ENCODE data around the gene NCKIPSD.
A peak's percentile ranks its signal among the peaks of the same experiment; 100 is the strongest.

NCKIPSD gene

GRCh38 chr3:48642605-48643004 is 43.1 kb downstream of the NCKIPSD start:
- DNase-seq: no peak

- no peak for DNase-seq
Measured at GRCh38 chr3:48641396-48641795, 44.3 kb downstream of the NCKIPSD start.

DNA sequence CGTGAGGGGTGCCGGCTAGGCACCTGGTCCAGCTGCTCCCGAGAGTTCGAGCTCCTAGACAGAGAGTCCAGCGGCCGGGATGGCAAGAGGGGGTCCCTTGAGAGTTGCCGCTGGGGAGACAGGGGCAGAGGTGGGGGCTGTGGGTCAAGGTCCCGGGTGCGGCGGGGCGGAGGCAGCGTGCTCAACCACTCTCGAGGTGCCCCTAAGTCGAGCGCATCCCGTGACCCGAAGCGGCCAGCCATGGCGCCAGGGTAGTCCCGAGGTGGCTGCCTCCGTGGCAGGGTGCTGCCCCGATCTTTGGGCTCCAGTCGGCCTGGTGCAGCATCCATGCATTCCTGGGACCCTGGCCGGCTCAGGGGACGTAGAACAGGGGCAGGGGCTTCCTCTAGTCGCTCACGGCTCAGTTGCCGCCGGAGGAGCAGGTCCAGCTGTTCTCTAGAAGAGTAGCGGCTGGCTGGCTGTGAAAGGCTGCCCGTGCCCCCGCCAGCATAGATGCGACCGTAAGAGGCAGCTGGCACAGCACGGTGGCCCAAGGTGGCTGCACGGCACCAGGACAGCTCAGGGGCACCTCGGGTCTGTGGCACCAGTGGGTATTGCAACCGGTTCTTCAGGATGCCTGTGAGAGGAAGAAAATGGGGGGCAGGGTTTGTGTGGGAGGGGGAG is 45.6 kb downstream of the NCKIPSD start:
- DNase-seq: no peak

- DNase-seq: no peak
Measured at GRCh38 chr3:48637305-48637704, 48.4 kb downstream of the NCKIPSD start.

DNA sequence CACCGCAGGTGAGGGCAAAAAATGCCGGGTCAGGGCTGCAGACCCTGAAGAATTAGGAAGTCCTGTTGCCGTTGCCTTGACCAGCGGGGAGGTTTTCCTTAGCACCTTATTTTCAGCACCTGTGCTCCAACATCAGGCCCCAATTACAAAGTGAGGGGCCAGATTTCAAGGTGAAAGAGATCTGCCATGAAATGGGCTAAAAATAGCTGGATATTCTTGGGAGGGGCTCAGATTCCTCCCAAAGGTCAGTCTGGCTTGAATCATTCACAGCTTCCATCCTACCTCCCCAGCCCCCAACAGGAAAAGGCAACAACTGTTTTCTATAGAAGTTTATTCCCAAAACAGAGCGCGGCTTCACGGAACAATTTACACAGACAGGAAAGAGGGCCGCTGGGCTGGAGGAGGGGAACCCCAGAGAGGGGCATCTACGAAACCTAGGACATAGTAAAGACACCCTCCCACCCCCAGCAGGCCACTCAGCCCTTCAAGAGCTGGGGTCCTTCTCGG is 49.5 kb downstream of the NCKIPSD start:
- DNase-seq: no peak

DNA sequence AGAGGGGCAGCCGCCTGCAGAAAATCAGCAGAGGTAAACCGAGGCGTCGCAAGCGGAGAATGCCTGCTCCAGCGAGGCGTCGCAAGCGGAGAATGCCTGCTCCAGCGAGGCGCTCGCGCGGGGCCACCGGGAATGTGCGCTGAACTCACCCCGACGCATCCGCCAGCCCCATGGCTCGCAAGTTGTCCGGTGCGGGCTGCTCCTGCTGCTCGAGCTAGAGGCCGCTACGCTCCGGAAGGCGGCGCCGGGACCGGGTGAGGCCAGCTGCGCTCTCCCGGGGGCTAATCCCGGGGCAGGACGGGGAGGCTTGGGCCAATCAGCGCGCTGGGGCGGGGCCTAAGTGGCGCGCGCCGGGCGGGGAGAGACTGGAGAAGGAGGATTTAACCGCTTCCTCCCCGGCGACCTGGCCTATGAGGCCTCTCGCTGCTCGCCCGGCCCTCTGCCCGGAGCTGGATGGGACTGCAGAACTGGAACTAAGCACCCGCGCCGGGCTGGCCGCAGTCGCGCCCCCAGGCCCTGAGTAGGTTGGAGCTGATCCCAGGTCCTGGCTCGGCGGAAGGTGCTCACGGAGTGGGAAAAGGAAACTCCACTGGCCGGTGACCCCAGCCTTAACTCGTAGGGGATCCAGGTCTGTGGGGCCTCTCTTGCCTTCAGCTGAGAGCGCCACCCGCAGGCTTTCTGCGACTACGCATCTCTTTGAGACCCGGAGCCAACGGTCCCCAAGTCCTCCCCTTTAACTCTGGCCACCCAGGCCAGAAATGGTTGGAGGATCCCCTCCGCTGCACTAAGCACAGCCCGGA is 50.3 kb downstream of the NCKIPSD start, which contains the start of gene SLC26A6:
Gene SLC26A6, minus strand, starts transcription at position 240 of the 800 bp plus-strand sequence. Its CDS starts 68 bp downstream, at position 172.
- DNase-seq: peak; percentile 98

DNA sequence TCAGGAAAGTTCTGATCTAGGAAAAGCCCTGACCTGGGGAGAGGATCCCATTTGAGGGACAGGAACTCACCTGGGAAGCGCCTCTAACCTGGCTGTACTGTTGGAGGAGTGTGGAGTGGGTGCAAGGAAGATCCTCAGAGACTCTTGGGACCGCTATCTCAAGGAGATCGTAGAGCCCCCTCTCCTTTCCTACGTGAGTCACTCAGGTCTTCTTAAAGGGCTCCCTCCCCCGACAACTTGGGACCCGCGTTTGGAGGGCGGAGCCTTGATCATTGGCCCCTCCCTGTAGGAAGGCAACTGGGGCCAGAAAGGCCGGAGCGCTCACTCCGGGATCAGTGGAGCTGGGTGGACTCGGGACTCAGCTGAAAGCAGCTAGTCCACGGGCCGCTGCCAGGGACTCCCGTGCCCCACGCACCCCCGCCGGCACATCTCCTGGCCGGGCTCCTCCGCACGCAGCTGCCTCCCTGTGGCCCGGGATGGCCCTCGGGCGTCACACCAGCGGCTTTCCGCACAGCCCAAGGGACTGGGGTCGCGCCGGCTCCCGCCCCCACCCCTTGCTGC is 51.0 kb downstream of the NCKIPSD start:
- DNase-seq: peak; percentile 43

- DNase-seq: no peak
Measured at GRCh38 chr3:48633743-48634142, 52.0 kb downstream of the NCKIPSD start.

- no peak for DNase-seq
Measured at GRCh38 chr3:48633256-48633655, 52.5 kb downstream of the NCKIPSD start.

GRCh38 chr3:48631516-48632448 is 53.9 kb downstream of the NCKIPSD start:
- no peak for DNase-seq

DNA sequence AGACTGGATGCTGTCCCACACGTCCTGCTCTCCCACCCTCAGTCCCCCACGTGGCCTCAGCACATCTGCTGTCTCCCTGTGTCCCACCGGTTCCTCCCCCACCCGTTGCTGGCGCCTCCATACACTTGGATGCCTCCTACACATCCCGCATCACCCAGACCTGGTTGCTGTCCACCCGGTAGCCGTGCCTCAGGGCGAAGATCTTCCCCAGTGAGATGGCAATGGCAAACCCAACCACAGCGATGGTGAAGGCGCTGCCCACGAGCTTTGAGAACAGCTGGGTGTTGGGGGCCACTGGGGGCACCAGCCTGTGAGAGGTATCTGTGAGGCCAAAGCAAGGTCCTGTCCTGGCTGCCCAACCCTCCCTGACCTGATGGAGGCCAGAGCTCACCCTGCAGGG is 54.9 kb downstream of the NCKIPSD start:
- no peak for DNase-seq

DNA sequence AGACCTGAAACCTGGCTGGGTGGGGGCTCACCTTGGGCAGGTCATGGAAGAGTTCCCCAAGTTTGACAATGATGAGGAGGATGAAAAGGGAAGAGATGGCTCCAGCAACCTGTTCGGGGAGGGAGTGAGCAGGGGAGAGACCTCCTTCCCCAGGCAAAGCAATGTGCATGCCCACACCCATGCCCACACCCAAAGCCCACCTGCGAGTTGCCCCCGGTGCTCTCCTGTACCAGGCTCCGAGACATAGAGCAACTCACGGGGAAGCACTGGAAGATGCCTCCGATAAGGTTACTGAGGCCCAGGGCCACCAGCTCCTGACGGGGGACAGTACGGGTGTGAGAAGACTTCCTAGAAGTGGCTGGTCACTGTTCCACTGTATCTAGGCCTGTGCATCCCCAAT is 55.3 kb downstream of the NCKIPSD start:
- DNase-seq: no peak

DNA sequence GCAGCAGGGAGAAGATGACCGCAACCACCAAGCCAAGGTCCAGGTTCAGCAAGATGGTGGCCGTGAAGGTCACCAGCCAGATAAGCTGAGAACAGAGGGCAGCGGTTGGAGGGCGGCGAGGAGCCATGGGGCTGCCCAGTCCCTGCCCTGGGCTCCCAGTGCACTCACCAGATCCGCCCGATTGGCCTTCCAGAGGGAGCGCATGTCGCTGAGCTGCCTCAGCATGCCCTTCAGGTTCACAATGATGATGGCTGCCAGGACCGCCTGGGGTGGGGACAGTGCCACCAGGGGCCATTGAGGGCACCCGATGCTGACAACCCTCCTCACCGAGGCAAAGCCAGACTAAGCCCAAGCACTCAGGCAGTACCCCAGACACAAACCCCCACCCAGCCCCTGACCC is 55.8 kb downstream of the NCKIPSD start:
- DNase-seq: no peak

DNA sequence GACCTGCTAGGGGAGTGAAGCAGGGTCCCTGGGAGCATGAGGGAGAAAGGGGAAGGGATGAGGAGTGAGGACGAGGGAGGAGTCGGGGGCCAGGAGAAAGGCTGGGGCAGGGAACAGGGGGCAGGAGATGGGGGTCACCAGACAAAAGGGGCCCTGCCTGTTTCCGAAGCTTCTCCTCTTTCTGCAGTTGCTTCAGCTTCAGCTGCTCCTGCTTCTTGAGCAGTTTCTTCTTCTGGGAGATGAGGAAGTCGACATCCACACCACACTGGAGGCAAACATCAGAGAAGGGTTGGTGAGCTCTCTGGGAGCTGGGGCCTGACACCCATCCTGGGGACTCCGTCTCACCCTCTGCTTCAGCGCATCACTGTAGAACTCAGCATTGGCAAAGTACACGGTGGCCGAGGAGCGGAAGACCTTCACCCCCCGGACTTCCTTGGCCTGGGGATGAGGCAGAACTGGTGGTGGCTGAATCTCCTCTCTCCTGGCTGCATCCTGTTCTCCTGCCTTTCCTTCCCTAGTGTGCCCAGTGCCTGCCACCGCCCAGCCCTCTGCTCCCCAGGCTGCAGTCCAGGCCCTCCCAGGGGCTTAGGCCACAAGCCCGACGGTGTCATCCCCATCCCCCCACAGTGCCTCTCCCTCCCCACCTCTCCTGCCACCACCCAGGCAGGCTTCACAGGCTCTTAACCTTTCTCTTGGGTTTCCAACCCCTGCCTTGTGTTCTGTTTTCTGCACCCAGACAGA is 57.3 kb downstream of the NCKIPSD start:
- DNase-seq: no peak

- DNase-seq: no peak
Measured at GRCh38 chr3:48625600-48625999, 60.1 kb downstream of the NCKIPSD start.

DNA sequence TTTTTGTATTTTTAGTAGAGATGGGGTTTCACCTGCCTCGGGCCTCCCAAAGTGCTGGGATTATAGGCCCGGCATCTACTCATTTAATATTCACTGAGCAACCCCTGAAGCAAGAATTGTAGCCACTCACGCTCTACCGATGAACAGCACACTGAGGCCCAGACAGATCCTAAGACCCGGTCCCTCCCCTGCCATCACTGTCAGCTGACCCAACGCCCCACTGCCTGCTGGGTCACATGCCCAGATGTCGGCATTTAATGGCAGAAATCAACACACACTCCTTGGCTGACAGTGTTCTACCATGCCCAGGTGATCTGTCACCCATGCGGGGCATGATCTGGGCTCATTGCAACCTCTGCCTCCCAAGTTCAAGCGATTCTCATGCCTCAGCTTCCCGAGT is 60.9 kb downstream of the NCKIPSD start:
- DNase-seq: no peak

GRCh38 chr3:48623851-48624547 is 61.7 kb downstream of the NCKIPSD start:
- DNase-seq: no peak
